Stimulated activated CD8-positive, alpha-beta memory T cell treated with anti-CD3 and anti-CD28 coated beads, Interleukin-15, amount 100 ng/mL, for 48 hours (primary cell): Measurements from ENCODE around the gene GRID1.

Experiments
- DNase-seq, 2 donors: peaks; one replicate each; pipeline ENCODE4 v3.0.0-alpha.2; 2020; ENCODE audit warnings: low read depth in 2 of 2

GRID1 gene

DNA sequence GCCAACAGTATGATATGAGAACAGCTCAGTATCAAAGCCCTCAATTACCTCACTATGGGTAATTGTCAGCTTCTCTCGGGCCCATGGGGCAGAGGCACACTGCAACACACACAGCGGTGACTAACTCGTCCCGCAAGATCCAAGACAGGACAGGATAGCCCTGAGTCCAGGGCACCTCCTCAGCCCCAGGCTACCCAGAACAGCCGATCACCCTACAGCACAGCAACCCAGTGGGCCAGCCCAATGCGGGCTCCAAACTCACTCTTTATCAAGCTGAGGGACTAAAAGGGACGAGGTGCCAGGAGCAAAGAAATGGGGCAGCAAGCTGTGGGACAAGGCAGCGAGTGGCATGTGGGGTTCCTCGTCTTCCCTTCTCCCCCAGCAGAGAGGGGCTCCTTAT lies 765.1 kb downstream of the GRID1 start:
- DNase-seq: no peak

DNA sequence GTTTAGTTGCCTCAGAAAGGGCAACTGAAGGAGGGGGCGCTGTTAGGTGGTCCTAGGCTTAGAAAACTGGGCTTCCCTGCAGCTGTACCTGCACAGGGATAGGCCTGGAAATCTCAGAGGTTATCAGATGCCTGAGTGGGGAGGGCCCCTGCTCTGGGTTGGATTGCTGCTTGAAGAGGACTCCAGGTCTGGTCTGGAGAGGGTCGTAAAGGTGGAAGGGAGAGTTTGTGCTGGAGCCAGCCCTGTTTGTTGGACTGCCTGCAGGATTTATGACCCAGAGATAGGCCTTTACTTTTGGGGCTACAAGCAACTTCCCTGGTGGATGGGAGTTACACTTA lies 765.9 kb downstream of the GRID1 start:
- no peak for DNase-seq

DNA sequence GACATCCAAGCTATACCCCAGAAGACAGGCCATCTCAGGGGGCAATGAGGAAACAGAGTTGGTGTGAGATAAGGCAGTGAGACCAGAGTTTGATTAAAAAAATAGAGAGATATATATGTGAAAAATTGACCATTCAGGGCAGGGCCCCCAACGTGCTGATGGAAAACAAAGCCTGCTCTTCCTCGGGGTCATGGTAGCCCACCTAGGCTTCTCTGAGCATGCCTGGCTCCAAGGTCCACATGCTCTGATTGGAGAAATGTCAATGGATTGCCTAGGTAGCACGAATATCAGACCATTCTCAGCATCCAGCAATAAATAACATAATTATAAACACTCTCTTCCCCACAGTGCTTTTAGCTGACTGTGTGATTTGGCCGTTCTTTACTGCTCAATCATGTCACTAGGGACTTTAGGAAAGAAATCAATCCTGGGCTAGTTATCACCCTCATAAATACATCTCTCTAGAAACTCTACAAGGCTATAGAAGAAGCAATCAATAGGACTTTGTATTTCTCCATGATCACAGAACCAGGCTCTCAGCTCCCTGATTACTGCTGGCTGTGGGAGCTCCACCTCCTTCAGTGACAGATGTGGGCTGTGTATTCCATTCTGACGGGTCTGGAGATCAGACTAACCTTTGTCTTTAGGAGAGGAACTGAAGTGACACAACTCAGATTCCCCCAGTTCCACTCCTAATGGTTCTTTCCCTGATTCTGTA lies 766.4 kb downstream of the GRID1 start:
- no peak for DNase-seq

DNA sequence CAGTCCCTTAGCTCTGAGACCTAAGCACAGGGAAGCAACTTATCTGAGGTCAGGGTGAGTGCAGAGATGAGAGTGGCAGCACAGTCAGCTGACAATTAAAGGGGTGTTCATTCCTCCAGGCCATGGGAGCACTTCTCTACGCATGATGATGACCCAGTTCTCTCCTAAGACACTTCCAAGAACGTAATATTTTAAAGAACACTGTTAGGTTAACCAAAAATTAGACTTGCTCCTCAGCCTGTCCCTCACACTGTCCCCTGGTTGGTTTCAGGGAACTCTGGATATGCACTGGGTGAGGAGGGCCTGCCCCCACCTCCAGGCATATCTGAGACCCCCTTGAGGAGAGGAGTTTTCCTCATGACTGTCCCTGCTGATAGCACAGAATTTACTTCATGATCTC lies 767.5 kb downstream of the GRID1 start:
- no peak for DNase-seq

DNA sequence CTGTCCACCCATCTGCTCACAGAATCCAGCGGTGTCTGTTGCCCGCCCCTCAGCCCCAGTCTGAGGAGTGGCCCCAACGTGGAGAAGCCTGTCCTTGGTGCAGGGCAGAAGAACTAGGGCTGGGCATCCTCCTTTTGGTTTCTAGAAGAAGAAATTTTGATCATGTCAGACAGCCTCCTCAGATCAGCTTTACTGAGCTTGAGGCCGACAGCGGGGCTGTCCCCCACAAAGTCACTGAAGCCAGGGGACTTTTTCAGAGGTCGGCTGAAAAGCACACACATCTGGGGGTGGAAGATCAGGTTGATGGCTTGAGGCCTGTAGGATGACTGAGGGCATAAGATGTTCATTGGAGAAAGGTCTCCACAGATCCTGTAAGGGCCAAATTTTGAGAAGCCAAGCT lies 767.9 kb downstream of the GRID1 start:
- no peak for DNase-seq

DNA sequence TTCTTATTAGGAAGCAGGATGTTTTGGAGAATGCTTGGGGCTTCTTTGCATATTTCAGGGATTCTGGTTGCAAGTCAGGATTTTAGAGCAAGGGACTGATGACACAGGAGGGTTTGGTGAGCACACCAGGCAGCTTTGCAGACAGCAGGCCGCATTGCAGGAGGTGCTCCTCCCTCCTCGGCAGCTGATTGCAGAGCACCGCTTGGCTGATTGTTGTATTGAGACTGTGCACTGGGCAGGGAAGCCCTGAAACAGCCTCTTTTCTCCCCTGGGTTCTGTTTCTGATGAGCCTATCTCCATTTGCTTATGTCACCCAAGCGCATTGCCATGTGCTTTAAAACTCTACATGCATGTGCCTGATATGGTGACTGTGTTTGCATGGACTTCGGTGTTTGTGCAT lies 769.6 kb downstream of the GRID1 start:
- DNase-seq: no peak

DNA sequence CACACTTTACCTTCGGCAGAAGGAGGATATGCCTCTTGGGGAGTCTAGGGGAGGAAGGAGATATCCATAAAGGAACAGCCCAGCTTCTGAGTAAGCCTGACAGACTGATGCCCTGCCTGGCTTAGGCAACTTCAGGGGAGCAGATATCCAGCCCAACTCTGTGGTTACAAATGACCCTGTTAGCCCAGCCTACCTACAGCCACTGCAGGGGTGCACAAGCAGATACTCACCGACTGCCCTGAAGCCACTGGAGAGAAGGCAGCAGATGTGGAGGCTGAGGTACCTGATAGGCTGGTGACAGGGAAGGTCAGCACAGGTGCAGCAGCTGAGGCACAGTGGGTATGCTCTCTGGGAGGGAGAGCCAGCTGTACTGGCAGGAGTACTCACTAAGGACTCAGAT lies 770.2 kb downstream of the GRID1 start:
- no peak for DNase-seq

DNA sequence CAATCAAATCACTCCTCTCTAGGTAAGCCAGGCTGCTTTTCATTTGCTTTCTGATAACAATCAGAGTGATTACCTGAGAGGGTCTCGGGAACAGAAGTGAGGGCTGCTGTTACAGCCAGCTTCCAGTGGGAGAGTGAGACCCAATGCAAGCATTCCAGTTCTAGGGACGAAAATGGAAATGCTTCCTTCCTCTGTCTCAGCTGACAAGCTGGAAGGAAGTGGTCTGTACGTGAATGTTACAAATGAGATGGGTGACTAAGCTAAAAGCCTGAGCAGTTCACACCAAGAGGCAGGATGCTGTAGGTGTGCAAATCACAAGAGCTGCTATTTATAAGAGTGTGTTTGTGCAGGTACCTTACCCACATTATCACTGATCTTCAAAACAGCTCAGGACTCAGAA lies 772.4 kb downstream of the GRID1 start:
- no peak for DNase-seq

DNA sequence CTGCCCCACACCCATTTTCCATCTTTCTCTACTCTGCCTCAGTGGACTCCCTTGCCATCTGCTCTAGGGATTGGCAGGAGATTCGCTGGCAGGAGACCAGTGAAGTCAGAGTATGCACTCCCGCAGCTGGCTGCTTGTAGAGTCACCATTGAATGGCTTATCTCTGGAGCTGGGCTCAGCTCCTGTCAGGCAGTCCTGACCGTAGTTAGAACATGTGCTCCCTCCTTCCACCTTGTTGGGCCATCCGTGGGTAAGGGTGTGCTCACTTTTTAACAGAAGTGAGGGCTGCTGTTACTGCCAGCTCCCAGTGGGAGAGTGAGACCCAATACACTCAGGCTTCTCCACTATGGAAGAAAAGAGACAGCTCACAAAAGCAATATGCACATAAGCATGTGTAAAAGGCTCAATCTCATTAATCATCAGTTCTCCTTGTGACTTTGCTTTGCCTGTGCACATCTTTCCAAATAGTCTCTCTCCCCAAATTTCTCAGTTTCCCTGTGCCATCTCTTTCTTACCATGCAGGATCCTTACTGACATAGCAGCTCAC lies 773.3 kb downstream of the GRID1 start:
- DNase-seq: no peak

DNA sequence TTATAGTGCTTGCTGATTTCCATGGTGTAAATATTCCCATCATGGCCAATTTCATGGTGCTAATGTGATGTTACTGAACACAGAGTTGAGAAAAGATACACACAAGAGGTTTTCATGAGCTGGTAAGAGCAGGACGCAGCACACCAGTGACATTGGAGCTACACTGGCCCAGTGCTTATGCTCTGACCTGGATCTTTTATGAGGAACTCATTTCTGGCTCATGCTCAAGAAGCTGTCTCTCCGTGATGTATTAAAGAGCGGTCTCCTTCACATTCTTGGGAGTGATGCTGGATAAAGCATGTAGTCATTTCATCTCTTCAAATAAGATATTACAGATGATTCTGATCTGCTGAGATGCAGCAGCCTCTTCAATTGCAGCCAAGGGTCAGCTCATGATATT lies 785.2 kb downstream of the GRID1 start:
- no peak for DNase-seq

DNA sequence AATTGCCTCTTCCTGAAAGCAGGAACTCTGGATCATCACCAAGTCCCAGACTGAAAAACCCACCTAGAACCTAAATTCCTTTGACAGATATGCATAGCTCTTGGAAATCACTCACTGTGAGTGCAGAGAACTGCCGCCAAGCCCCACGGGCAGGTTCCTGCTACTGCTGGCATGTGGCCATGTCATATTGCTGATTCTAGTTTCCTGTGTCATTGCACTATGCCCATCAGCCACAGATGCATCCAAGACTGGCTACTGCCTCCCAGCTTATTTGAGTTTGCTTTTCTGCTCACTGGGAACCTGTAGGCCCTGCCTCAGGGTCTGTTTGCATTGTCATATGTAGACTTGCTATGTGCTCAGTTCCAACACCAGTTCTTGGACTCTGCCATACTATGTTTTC lies 786.0 kb downstream of the GRID1 start:
- no peak for DNase-seq

DNA sequence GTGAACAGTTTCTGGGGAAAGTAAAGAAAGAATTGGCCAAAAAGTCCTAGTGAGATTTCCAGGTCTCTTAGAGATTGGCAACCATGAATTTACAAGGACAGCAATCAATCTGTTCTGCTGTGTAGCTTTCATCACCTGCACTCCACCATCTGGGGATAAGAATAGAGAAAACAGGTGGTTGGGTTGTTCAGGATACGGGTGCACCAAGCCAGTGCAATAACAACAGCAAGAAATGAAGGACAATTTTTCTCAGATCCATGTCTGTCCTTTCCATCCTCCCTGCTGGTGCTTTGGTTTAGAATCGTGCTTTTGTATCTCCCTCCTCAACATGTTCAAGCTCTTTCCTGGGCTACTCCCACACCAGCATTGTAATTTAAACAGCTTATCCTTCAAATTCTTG lies 787.7 kb downstream of the GRID1 start:
- DNase-seq: no peak

DNA sequence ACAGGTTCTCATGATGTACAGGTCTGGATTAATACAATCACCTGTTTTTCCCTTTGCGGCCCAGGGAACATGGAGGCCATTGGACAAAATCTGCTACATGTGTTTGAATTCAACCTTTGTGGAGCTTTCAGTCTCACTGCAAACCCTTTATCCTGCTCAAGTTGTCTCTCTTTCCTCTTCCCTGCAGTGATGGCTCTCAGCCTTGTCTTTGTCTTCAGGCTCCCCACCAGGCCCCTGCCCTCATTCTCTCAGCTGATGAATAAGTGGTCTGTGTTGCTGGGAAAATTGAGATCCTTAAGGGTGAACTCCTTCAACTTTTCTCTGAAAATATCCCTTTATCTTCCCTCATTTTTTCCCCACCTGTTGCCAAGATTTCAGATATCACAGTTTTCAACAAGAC lies 791.2 kb downstream of the GRID1 start:
- DNase-seq: no peak

DNA sequence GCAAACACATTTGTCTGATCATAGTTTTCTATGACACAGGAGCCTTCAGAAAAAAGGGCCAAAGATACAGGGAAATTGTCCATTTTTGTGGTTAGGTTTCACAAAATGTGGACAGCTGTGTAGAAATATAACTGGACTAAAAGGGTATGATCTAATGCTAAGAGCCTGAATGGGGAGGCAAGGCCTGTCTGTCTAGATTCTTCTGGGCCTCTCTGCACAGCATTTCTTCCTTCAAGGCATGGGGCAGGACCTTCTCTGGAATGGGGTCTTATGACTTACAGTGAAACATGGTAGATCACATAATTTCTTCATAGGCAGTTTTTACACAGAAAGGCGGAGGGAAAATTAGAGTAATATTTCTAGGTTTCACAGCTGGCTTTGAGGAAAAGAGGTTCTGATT lies 795.7 kb downstream of the GRID1 start:
- DNase-seq: no peak

DNA sequence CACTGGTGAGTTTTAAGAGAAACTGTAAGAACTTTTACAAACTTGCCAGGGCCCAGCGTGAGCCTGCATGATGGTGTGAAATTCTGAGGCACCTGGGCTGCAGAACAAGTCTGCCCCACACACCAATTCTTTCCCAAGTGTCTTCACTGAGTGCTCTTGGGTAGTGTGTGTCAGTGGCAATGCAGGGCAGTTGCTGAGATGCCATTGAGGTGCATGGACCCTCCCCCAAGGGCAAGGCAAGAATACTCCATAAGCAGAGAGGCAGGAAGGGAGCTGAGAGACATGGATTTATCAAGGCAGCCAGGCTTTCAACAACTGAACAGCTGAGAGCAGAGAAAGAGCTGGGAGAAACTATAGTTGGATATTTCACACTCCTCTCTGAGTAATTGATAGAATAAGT lies 801.2 kb downstream of the GRID1 start:
- DNase-seq: no peak

DNA sequence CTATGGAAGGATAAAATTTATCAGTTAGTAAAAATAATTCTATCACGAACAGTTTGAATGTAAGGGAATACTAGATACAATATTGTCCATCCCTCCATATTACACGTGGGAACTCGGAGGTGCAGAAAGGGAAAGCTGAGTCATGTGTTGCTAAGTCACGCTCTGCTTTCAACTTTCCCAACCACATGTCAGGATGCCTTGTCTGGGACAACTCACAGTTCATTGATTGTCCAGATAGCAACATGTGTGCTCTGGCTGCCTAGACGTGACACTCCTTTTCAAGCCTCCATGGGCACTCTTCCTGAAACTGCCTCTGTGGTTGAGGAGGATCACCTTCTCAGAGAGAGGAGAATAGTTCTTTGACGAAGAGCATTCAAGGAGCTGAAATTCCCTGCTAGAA lies 808.1 kb downstream of the GRID1 start:
- DNase-seq: no peak

DNA sequence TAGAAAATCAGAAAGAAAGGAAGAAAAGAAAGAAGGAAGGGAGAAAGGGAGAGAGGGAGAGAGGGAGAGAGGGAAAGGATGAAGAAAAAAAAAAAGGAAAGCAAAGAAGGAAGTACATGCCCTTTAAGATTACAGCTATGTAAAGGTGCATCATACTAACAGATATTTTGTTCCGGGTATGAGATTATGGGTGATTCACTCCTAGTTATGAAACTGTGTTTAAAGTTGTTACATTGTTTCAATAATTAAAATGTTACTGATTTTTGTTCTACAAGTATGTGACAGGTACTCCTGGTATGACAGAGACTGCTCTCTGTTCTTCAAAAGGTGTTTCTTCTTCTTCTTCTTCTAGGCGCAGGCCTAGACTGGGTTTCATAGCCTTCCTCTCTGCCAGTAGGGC lies 808.9 kb downstream of the GRID1 start:
- DNase-seq: no peak

DNA sequence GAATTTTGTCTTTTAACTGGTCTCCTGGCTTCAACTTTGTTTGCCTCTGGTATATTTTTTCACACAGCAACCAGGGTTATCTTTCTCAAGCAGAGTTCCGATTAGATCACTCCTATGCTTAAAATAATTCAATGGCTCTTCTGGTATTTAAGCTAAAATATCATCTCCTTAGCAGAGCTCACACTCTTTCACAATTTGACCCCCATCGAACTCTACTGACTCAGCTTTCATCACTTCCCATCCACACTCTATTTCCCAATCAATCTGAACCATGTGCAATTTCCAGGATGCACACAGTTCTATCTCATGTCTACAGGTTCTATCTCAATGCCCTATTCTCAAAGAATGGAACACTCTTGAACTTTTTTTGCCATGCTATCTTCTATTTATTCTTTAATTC lies 809.5 kb downstream of the GRID1 start:
- DNase-seq: no peak
